OCI-LY1 (cell line): ENCODE measurements around the gene IPO13.

Experiments used
- H2AFZ ChIP-seq: fragments of 200-600 bp; sonication (generic), shearing (Covaris generic); 2 replicates; pipeline ENCODE4 v1.6.0; 2014; ENCODE audit warnings: antibody characterized with exemption, mild to moderate bottlenecking, low read length
- H3F3A ChIP-seq: fragments of 200-600 bp; sonication (generic), shearing (Covaris generic); 2 replicates; pipeline ENCODE4 v1.6.0; 2014; ENCODE audit warnings: mild to moderate bottlenecking, antibody characterized with exemption, low read length, moderate library complexity; ENCODE audit not compliant: insufficient read depth
- H3K27ac ChIP-seq: fragments of 200-600 bp; sonication (generic); 2 replicates; pipeline ENCODE4 v1.5.1; 2014; ENCODE audit warnings: low read length, mixed run types, mild to moderate bottlenecking, low read depth; ENCODE audit not compliant: poor library complexity, severe bottlenecking
- H3K27me3 ChIP-seq: fragments of 200-600 bp; sonication (generic); 2 replicates; pipeline ENCODE4 v1.6.0; 2014; ENCODE audit warnings: antibody characterized with exemption, mild to moderate bottlenecking, low read length, moderate library complexity; ENCODE audit not compliant: insufficient read depth
- H3K36me3 ChIP-seq: fragments of 200-600 bp; sonication (generic); 2 replicates; pipeline ENCODE4 v1.6.1; 2014; ENCODE audit warnings: mild to moderate bottlenecking, antibody characterized with exemption, low read length, moderate library complexity, mixed read lengths; ENCODE audit not compliant: insufficient read depth
- H3K4me1 ChIP-seq: fragments of 200-600 bp; sonication (generic); 2 replicates; pipeline ENCODE4 v1.5.1; 2014; ENCODE audit warnings: mild to moderate bottlenecking, low read length, moderate library complexity; ENCODE audit not compliant: insufficient read depth, severe bottlenecking
- H3K4me2 ChIP-seq: fragments of 200-600 bp; sonication (generic), shearing (Covaris generic); 2 replicates; pipeline ENCODE4 v1.6.1; 2014; ENCODE audit warnings: low read length
- H3K4me3 ChIP-seq: fragments of 200-600 bp; sonication (generic); 2 replicates; pipeline ENCODE4 v1.5.1; 2014; ENCODE audit warnings: low read length, low read depth, mild to moderate bottlenecking, mixed read lengths; ENCODE audit not compliant: poor library complexity, severe bottlenecking
- H3K79me2 ChIP-seq: fragments of 200-600 bp; shearing (Covaris generic); 2 replicates; pipeline ENCODE4 v1.6.1; 2016; ENCODE audit warnings: mixed run types, low read length, mixed read lengths; ENCODE audit not compliant: insufficient read depth
- H3K9ac ChIP-seq: fragments of 200-600 bp; sonication (generic), shearing (Covaris generic); 2 replicates; pipeline ENCODE4 v1.6.1; 2014; ENCODE audit warnings: mild to moderate bottlenecking, low read length, mixed read lengths
- H3K9me2 ChIP-seq: fragments of 200-600 bp; sonication (generic), shearing (Covaris generic); 2 replicates; pipeline ENCODE4 v1.6.1; 2014; ENCODE audit warnings: low read depth, mild to moderate bottlenecking, low read length, mixed read lengths
- H3K9me3 ChIP-seq: fragments of 200-600 bp; shearing (Covaris generic); 2 replicates; pipeline ENCODE4 v1.6.1; 2014; ENCODE audit warnings: low read length, mixed read lengths
- H4K20me1 ChIP-seq: fragments of 200-600 bp; sonication (generic), shearing (Covaris generic); 2 replicates; pipeline ENCODE4 v1.6.0; 2016; ENCODE audit warnings: mild to moderate bottlenecking, low read length; ENCODE audit not compliant: insufficient read depth
- EZH2 ChIP-seq: fragments of 200-600 bp; sonication (generic), shearing (Covaris generic); IDR thresholded peaks from 2 replicates; pipeline ENCODE4 v1.8.0; 2017; ENCODE audit warnings: borderline replicate concordance, mixed run types, mild to moderate bottlenecking, antibody characterized with exemption, low read length, moderate library complexity, mixed read lengths
- TF ChIP-seq, protein P1 (sequence below): fragments of 200-600 bp; sonication (generic), shearing (Covaris generic); IDR thresholded peaks from 2 replicates; pipeline ENCODE4 v1.5.1; 2017; ENCODE audit warnings: mild to moderate bottlenecking, antibody characterized with exemption, low read length, moderate library complexity, mixed read lengths

IPO13 gene

DNA sequence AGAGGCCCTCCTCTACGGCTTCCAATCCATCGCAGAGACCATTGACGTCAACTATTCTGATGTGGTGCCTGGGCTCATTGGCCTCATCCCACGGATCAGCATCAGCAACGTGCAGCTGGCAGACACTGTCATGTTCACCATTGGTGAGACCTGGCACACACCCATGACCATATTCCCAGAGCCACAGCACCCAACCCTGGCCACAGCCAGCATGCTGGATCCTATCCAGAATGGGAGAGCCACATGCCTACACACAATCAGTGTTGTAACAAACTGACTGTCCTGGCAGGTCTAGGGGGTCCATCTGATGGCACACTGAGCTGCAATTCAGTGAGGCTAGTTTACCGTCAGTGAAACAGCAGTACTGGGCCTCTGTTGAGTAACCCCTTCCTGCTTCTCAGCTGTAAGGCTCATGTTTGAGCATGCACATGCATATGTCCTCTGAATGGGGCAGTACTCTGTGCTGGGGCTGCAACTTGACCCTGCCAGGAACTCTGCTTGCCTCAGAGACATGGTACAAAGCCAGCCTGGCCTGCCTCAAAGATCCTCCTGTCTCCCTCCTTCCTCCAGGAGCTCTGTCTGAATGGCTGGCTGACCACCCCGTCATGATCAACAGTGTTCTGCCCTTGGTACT, 10.8 kb downstream of the IPO13 start:
- H3K4me1 ChIP-seq, result no peaks in the 10 kb centered on the region
- H3K9ac ChIP-seq, result no peak overlapping the region
- H4K20me1 ChIP-seq, result no peaks in the 10 kb centered on the region
- peaks cover 40% of the 10 kb centered on the region; the same call in 1 of the 2 replicates for H3K36me3 ChIP-seq
- no peak overlapping the region for H3K27ac ChIP-seq
- no peak overlapping the region for H3K4me2 ChIP-seq
- H3K79me2 ChIP-seq, result no peaks in the 10 kb centered on the region
- H3F3A ChIP-seq, result no peaks in the 10 kb centered on the region
- H3K27me3 ChIP-seq, result no peaks in the 10 kb centered on the region
- TF ChIP-seq, protein P1, sequence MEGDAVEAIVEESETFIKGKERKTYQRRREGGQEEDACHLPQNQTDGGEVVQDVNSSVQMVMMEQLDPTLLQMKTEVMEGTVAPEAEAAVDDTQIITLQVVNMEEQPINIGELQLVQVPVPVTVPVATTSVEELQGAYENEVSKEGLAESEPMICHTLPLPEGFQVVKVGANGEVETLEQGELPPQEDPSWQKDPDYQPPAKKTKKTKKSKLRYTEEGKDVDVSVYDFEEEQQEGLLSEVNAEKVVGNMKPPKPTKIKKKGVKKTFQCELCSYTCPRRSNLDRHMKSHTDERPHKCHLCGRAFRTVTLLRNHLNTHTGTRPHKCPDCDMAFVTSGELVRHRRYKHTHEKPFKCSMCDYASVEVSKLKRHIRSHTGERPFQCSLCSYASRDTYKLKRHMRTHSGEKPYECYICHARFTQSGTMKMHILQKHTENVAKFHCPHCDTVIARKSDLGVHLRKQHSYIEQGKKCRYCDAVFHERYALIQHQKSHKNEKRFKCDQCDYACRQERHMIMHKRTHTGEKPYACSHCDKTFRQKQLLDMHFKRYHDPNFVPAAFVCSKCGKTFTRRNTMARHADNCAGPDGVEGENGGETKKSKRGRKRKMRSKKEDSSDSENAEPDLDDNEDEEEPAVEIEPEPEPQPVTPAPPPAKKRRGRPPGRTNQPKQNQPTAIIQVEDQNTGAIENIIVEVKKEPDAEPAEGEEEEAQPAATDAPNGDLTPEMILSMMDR, result no peak
- no peak for TF ChIP-seq EZH2
- no peaks in the 10 kb centered on the region for H3K9me3 ChIP-seq
- no peak overlapping the region for H3K4me3 ChIP-seq
- H3K9me2 ChIP-seq, result no peaks in the 10 kb centered on the region
- no peak overlapping the region for H2AFZ ChIP-seq

DNA sequence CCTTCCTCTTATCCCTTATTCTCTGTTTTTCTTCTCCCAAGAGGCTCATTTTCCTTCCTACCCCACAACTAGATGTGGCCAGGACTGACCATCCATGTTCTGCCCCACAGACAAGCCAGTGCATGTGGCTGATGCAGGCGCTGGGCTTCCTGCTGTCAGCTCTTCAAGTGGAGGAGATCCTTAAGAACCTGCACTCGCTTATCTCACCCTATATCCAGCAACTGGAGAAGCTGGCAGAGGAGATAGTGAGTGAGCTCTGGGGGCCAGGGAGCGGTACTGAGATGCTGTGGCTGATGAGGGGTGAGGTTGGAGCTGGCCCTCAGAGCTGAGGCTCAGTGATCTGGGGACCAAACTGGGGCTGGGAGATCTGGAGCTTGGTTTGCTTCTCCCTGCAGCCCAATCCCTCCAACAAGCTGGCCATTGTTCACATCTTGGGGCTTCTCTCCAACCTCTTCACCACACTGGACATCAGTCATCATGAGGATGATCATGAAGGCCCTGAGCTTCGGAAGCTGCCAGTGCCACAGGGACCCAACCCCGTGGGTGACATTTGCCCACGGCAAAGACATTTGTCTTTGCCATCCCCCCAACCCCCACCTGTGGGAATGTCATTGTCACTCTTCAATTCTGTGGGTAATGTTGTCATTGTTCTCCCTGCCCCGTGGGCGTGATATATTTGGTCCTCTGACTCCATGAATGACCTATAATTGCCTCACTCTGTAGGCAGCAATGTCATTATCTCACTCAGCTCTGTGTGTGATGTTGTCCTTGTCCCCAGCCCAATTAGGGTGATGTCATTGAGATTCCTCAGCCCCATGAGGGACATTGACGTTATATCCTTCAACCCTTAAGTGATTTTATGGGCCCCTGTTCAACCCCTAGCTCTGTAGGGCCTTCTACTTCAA, 11.9 kb downstream of the IPO13 start:
- Histone ChIP-seq H3K4me3 (no peak overlapping the region), H3K9me2 (no peaks in the 10 kb centered on the region), H2AFZ (no peak overlapping the region), H3K9ac (no peak overlapping the region), H3K27ac (no peak overlapping the region), H3K9me3 (no peaks in the 10 kb centered on the region), H3K27me3 (no peaks in the 10 kb centered on the region), H3K79me2 (no peaks in the 10 kb centered on the region), H3F3A (no peaks in the 10 kb centered on the region), H3K4me1 (no peaks in the 10 kb centered on the region), H3K4me2 (no peak overlapping the region), H4K20me1 (no peaks in the 10 kb centered on the region), H3K36me3 (peaks cover 40% of the 10 kb centered on the region; the same call in 1 of the 2 replicates)
- TF ChIP-seq, protein P1, result no peak
- TF ChIP-seq EZH2, result no peak

DNA sequence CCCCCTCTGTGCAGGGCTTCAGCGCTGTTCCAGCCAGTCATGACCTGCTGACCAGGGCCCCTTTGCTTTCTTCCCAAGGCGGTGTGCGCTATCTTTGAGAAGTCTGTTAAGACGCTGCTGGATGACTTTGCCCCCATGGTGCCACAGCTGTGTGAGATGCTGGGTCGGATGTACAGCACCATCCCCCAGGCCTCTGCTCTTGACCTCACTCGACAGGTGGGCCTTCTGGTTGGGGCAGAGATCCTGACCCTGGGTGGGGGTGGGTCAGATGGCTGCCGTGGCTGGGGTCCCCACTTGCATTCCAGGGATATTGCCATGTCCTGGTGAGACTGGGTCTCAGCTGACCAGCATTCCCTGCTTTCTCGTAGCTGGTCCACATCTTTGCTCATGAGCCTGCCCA, 14.0 kb downstream of the IPO13 start:
- H3K9ac ChIP-seq, result no peak overlapping the region
- no peaks in the 10 kb centered on the region for H3K4me1 ChIP-seq
- no peaks in the 10 kb centered on the region for H3K27me3 ChIP-seq
- H3K9me2 ChIP-seq, result no peaks in the 10 kb centered on the region
- no peaks in the 10 kb centered on the region for H4K20me1 ChIP-seq
- H3K4me2 ChIP-seq, result no peak overlapping the region
- no peak overlapping the region for H3K27ac ChIP-seq
- H3K4me3 ChIP-seq, result no peak overlapping the region
- H3K36me3 ChIP-seq, result peaks cover 40% of the 10 kb centered on the region; the same call in 1 of the 2 replicates
- no peak overlapping the region for H2AFZ ChIP-seq
- H3F3A ChIP-seq, result no peaks in the 10 kb centered on the region
- H3K79me2 ChIP-seq, result no peaks in the 10 kb centered on the region
- no peak for TF ChIP-seq EZH2
- TF ChIP-seq, protein P1, result no peak
- no peaks in the 10 kb centered on the region for H3K9me3 ChIP-seq
